IMR-90 (cell line): ENCODE results near the gene ZFAND6. TPM values are rescaled to one million over a fixed set of nuclear protein-coding genes. Genes with fewer than 3 reads are reported as not detected.

ENCODE experiments used
- ATAC-seq: fragments of 200-7000 bp; cut with Tn5 transposase; 2 replicates; pipeline ENCODE4 v1.9.1; 2020; ENCODE audit warnings: low read depth, mild to moderate bottlenecking, moderate library complexity
- BruUV-seq: library from RNA; stranded (reverse); fragments of 400-500 nt; replicated peaks from 2 replicates; lab custom pipeline; 2021; lab: Mats Ljungman, UMichigan
- CTCF ChIA-PET: fragments of 300-600 bp; formaldehyde crosslinking; extraction: SDS; loops from one replicate; lab custom pipeline; 2021; ENCODE audit warnings: antibody characterized with exemption; lab: Yijun Ruan, JAX
- POLR2A ChIA-PET: fragments of 300-600 bp; sonication (Branson Sonifier 250); formaldehyde crosslinking; loops from one replicate; lab custom pipeline; 2022; ENCODE audit warnings: antibody characterized with exemption; ENCODE audit not compliant: unreplicated experiment; lab: Charles Lee
- DNase-seq: peaks from one replicate; pipeline ENCODE4 v3.0.0; 2013
- H2AFZ ChIP-seq: replicated peaks from 2 replicates; pipeline ENCODE3; 2013; ENCODE audit warnings: low read length, mild to moderate bottlenecking; ENCODE audit not compliant: poor library complexity
- H2AK5ac ChIP-seq: 2 replicates; pipeline ENCODE4 v1.6.1; 2013; ENCODE audit warnings: low read depth, low read length, inconsistent platforms
- H2AK9ac ChIP-seq: replicated peaks from 2 replicates; pipeline ENCODE3; 2013; ENCODE audit warnings: mild to moderate bottlenecking, low read depth, low read length, moderate library complexity; ENCODE audit not compliant: poor library complexity
- H2BK120ac ChIP-seq: 2 replicates; pipeline ENCODE4 v1.6.1; 2013; ENCODE audit warnings: low read depth, low read length, inconsistent platforms
- H2BK15ac ChIP-seq: 3 replicates; pipeline ENCODE4 v1.6.1; 2013; ENCODE audit warnings: low read depth, low read length, inconsistent platforms
- H2BK20ac ChIP-seq: 2 replicates; pipeline ENCODE4 v1.6.1; 2013; ENCODE audit warnings: low read depth, mild to moderate bottlenecking, inconsistent platforms, low read length, moderate library complexity
- H2BK5ac ChIP-seq: 2 replicates; pipeline ENCODE4 v1.6.1; 2013; ENCODE audit warnings: mild to moderate bottlenecking, low read depth, low read length, inconsistent platforms; ENCODE audit not compliant: poor library complexity, severe bottlenecking
- H3K14ac ChIP-seq: replicated peaks from 2 replicates; pipeline ENCODE4 v1.6.1; 2013; ENCODE audit warnings: low read depth, low read length, inconsistent platforms
- H3K18ac ChIP-seq: 2 replicates; pipeline ENCODE4 v1.6.1; 2013; ENCODE audit warnings: low read depth, low read length, control low read depth
- H3K23ac ChIP-seq: 2 replicates; pipeline ENCODE4 v1.6.1; 2013; ENCODE audit warnings: low read depth, low read length, inconsistent platforms
- H3K27ac ChIP-seq: 2 replicates; pipeline ENCODE4 v1.5.1; 2013; ENCODE audit warnings: mild to moderate bottlenecking, control low read depth, low read length; ENCODE audit not compliant: insufficient read depth
- H3K27me3 ChIP-seq: 2 replicates; pipeline ENCODE4 v1.6.1; 2013; ENCODE audit warnings: low read length; ENCODE audit not compliant: control insufficient read depth, insufficient read depth
- H3K36me3 ChIP-seq: 2 replicates; pipeline ENCODE4 v1.6.1; 2013; ENCODE audit warnings: low read length, mixed read lengths; ENCODE audit not compliant: control insufficient read depth, insufficient read depth
- H3K4ac ChIP-seq: 2 replicates; pipeline ENCODE4 v1.6.1; 2013; ENCODE audit warnings: low read depth, low read length, inconsistent platforms
- H3K4me1 ChIP-seq: 2 replicates; pipeline ENCODE4 v1.6.1; 2013; ENCODE audit warnings: low read length, mixed read lengths; ENCODE audit not compliant: control insufficient read depth, insufficient read depth
- H3K4me2 ChIP-seq: 2 replicates; pipeline ENCODE4 v1.6.1; 2013; ENCODE audit warnings: low read depth, mild to moderate bottlenecking, control low read depth, low read length, moderate library complexity
- H3K4me3 ChIP-seq: 2 replicates; pipeline ENCODE4 v1.5.1; 2013; ENCODE audit warnings: low read depth, mild to moderate bottlenecking, control low read depth, low read length, moderate library complexity; ENCODE audit not compliant: insufficient read depth
- H3K56ac ChIP-seq: 2 replicates; pipeline ENCODE4 v1.6.1; 2013; ENCODE audit warnings: low read length, inconsistent platforms; ENCODE audit not compliant: insufficient read depth; ENCODE audit errors: extremely low read depth
- H3K79me1 ChIP-seq, 2 experiments: 2 replicates each; pipeline ENCODE4 v1.6.1; 2013; ENCODE audit warnings: low read length in 2 of 2, inconsistent platforms in 1 of 2, low read depth in 1 of 2
- H3K9ac ChIP-seq: 2 replicates; pipeline ENCODE4 v1.6.1; 2013; ENCODE audit warnings: low read depth, low read length, control low read depth
- H3K9me1 ChIP-seq: 2 replicates; pipeline ENCODE4 v1.6.1; 2013; ENCODE audit warnings: low read length, inconsistent platforms; ENCODE audit not compliant: insufficient read depth
- H3K9me3 ChIP-seq: 2 replicates; pipeline ENCODE4 v1.6.1; 2013; ENCODE audit warnings: low read length; ENCODE audit not compliant: control insufficient read depth, insufficient read depth
- H4K20me1 ChIP-seq: 2 replicates; pipeline ENCODE4 v1.6.1; 2013; ENCODE audit warnings: low read length, inconsistent platforms; ENCODE audit not compliant: insufficient read depth
- H4K5ac ChIP-seq: 2 replicates; pipeline ENCODE4 v1.6.1; 2013; ENCODE audit warnings: mild to moderate bottlenecking, low read depth, low read length, control low read depth
- H4K8ac ChIP-seq, 2 experiments: 2 replicates each; pipeline ENCODE4 v1.6.1; 2013; ENCODE audit warnings: low read depth in 2 of 2, low read length in 2 of 2, control low read depth in 1 of 2, inconsistent platforms in 1 of 2
- H4K91ac ChIP-seq: 2 replicates; pipeline ENCODE4 v1.6.1; 2013; ENCODE audit warnings: low read depth, low read length, inconsistent platforms; ENCODE audit not compliant: insufficient read depth
- CHD1 ChIP-seq: IDR thresholded peaks from 2 replicates; pipeline ENCODE4 v1.6.1; 2012; ENCODE audit warnings: low read depth, low read length, improper control_type of control experiment
- NFE2L2 ChIP-seq: fragments of 150-350 bp; IDR thresholded peaks from 2 replicates; pipeline ENCODE4 v1.6.1; 2016; ENCODE audit warnings: low read depth, mild to moderate bottlenecking, low read length
- WGBS, 2 experiments: methylation state at CpG; one replicate each; pipeline versions ENCODE4 v1.1.5 to v1.1.7; 2013; ENCODE audit warnings: missing lambda C conversion rate in 2 of 2; ENCODE audit not compliant: insufficient read length in 1 of 2; ENCODE audit errors: extremely low coverage in 2 of 2; 5-methylcytosine and 5-hydroxymethylcytosine counted together
- dilution Hi-C: fragments of 300-500 bp; cut with HindIII; formaldehyde crosslinking; loops from one replicate; pipeline ENCODE4 v1.14.3; 2018; ENCODE audit warnings: low sequenced_read_pairs; ENCODE audit not compliant: unreplicated experiment
- in situ Hi-C: fragments of 300-500 bp; cut with MboI; formaldehyde crosslinking; loops from 3 replicates; pipeline ENCODE4 v1.14.3; 2019; ENCODE audit warnings: low sequenced_read_pairs, inconsistent platforms, mixed read lengths
- intact Hi-C: fragments of 100-400 bp; cut with micrococcal nuclease; formaldehyde crosslinking; loops from 2 replicates; pipeline ENCODE4 v1.10.0; 2022
- polyA plus RNA-seq, 3 experiments: library from polyadenylated mRNA; depleted of rRNA; stranded (reverse); fragments of >200 nt; gene quantifications; 2 replicates each; pipeline ENCODE4 v1.2.3, GENCODE V29; 2012; ENCODE audit warnings: low replicate concordance in 1 of 3
- total RNA-seq: library from RNA; depleted of rRNA; stranded (reverse); fragments of >200 nt; gene quantifications from 2 replicates; pipeline ENCODE4 v1.2.3, GENCODE V29; 2012

ZFAND6 gene
- total and polyA plus RNA-seq, 2 of the 4 experiments (the other 2 are of a cell fraction) = 77.5 to 96.4 TPM

GRCh38 chr15:80153900-80154299 lies 94.4 kb downstream of the ZFAND6 start:
- CTCF ChIA-PET = no interaction called here
- WGBS, 2 experiments = 60% methylated on average over 1 of the region's 4 CpGs; no CpG with 5 or more reads in 1 of the 2 experiments
- dilution Hi-C loops (no loop called here), in situ Hi-C loops (no loop called here), intact Hi-C loops (no loop called here)
- Histone ChIP-seq H3K27me3 (no peaks in the 10 kb centered on the region), H3K4ac (peak overlapping the region; percentile 8; the same call in 1 of the 2 replicates), H3K36me3 (peaks cover 6% of the 10 kb centered on the region), H3K18ac (no peak overlapping the region), H3K4me2 (peak overlapping the region; percentile 82), H3K9ac (no peak overlapping the region), H3K9me3 (no peaks in the 10 kb centered on the region), H4K20me1 (no peaks in the 10 kb centered on the region), H2BK15ac (no peak overlapping the region), H3K79me1 (peaks cover 17 to 38% of the 10 kb centered on the region in 2 experiments), H4K91ac (no peak overlapping the region; the same call in 1 of the 2 replicates), H4K8ac (peak overlapping the region in 1 of 2 experiments; percentile 68; a peak in 2 of 4 replicates), H2BK120ac (no peak overlapping the region), H4K5ac (peak overlapping the region; percentile 6; the same call in 1 of the 2 replicates), H2AFZ (no peak overlapping the region), H3K23ac (0 out of 2 replicates have a peak overlapping the region, but pooled peaks have one; percentile 17), H2BK5ac (peak overlapping the region; percentile 94), H2AK5ac (peak overlapping the region; percentile 32; the same call in 1 of the 2 replicates), H3K27ac (no peak overlapping the region), H3K14ac (peak overlapping the region; percentile 43), H3K4me1 (peaks cover 8% of the 10 kb centered on the region), H3K56ac (no peak overlapping the region), H3K9me1 (peaks cover 8% of the 10 kb centered on the region), H2AK9ac (peak overlapping the region; percentile 53), H3K4me3 (no peak overlapping the region), H2BK20ac (no peak overlapping the region)
- DNase-seq (peak; percentile 13), ATAC-seq (no peak)
- TF ChIP-seq NFE2L2 (no peak), CHD1 (no peak)
- POLR2A ChIA-PET = no interaction called here
- no TSS peak for BruUV-seq
